Thyroid gland (tissue), 4 donors: ENCODE data around the gene GATA5. TPM values are rescaled to one million over a fixed set of nuclear protein-coding genes. Genes with fewer than 3 reads are reported as not detected.

ENCODE experiments used
- DNase-seq, 2 donors: peaks; one replicate each; pipeline ENCODE4 v3.0.0-alpha.2; 2019
- H3K27ac ChIP-seq, 3 donors: fragments of 200-600 bp; sonication (generic); 1 replicate in 2 of 3; 2 replicates in 1 of 3; pipeline ENCODE4 v1.5.1; 2016 to 2019; ENCODE audit warnings: mild to moderate bottlenecking in 1 of 3, moderate library complexity in 1 of 3
- H3K27me3 ChIP-seq: fragments of 200-600 bp; sonication (generic); one replicate; pipeline ENCODE4 v1.5.1; 2019
- H3K36me3 ChIP-seq, 2 donors: fragments of 200-600 bp; sonication (generic); one replicate each; pipeline ENCODE4 v1.5.1; 2016 to 2019
- H3K4me1 ChIP-seq, 2 donors: fragments of 200-600 bp; sonication (generic); one replicate each; pipeline ENCODE4 v1.5.1; 2017 to 2019
- H3K4me3 ChIP-seq, 3 donors: fragments of 200-600 bp; sonication (generic); replicated peaks in 1 of 3; 1 replicate in 2 of 3; 2 replicates in 1 of 3; pipeline ENCODE4 v1.5.1; 2016; ENCODE audit warnings: mild to moderate bottlenecking in 1 of 3
- H3K9me3 ChIP-seq: fragments of 200-600 bp; sonication (generic); one replicate; pipeline ENCODE4 v1.5.1; 2017
- POLR2A ChIP-seq, 2 donors: fragments of 450-650 bp; IDR thresholded peaks; one replicate each; pipeline ENCODE4 v1.6.1; 2017; ENCODE audit warnings: antibody characterized with exemption in 2 of 2, mild to moderate bottlenecking in 2 of 2, moderate library complexity in 1 of 2
- WGBS, 2 donors: methylation state at CpG; one replicate each; pipeline ENCODE4 v1.1.5; 2017; 5-methylcytosine and 5-hydroxymethylcytosine counted together
- intact Hi-C: fragments of 100-400 bp; cut with DNase I; formaldehyde crosslinking; loops from one replicate; pipeline ENCODE4 v1.15.1; 2023
- total RNA-seq, 4 donors: library from RNA; depleted of rRNA; stranded (reverse); fragments of >200 nt; gene quantifications; one replicate each; pipeline ENCODE4 v1.2.3, GENCODE V29; 2016
- TF ChIP-seq, protein P1 (sequence below), 6 experiments: fragments of 200-600 bp in 3 of 6; fragments of 450-650 bp in 3 of 6; sonication (generic) in 3 of 6; IDR thresholded peaks; one replicate each; pipeline ENCODE4 v1.5.1; 2016 to 2019; ENCODE audit warnings: antibody characterized with exemption in 6 of 6, mild to moderate bottlenecking in 2 of 6, inconsistent platforms in 1 of 6, moderate library complexity in 1 of 6

GATA5 gene
- total RNA-seq, 4 donors from 2014 or later = 0.33 to 0.67 (median 0.54) TPM; not detected in 1

DNA sequence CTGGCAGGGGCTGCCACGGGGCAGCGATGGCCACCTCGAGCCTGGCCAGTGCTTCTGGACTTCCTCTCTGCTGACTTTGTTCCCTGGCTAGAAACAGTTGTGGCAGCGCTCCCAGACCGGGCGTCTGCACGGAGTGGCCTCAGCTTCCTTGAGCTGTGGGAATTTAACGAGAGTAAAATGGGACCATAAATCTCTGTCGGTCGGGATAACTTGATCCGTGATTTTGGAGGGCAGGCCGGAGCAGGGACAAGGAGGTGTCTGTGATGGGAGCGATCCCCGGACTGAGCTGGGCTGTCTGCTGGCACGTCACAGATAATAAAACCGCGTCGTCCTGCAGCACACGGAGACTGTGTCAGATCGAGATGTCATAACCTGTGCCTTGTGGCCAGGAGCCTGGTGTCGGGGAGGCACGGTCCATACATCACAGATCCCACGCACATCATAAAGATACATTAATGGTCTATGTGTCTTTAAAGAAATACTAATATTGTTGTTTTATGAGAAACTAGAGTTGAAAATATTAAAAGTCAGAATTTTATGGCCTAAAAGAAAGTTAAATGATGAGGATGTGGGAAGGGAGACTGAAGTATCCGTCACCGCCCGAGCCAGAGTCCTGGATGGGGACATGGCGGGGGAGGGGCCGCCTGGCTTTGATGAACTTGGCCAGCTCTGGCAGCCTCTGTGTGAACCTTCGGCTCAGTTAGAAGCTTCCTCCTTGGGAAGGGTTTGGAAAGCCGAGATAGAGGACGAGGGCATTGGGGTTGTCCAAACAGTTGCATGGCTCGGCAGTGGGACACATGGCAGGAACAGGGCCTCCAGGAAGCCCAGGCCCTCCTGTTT lies 41.9 kb downstream of the GATA5 start:
- no peak overlapping the region for H3K4me3 ChIP-seq
- no peak overlapping the region for H3K27ac ChIP-seq
- H3K4me1 ChIP-seq = peaks cover 14 to 41% of the 10 kb centered on the region in 2 donors
- no peak for DNase-seq
- TF ChIP-seq POLR2A (IDR thresholded peaks at IDR 0.05) = no peak
- TF ChIP-seq, protein P1, sequence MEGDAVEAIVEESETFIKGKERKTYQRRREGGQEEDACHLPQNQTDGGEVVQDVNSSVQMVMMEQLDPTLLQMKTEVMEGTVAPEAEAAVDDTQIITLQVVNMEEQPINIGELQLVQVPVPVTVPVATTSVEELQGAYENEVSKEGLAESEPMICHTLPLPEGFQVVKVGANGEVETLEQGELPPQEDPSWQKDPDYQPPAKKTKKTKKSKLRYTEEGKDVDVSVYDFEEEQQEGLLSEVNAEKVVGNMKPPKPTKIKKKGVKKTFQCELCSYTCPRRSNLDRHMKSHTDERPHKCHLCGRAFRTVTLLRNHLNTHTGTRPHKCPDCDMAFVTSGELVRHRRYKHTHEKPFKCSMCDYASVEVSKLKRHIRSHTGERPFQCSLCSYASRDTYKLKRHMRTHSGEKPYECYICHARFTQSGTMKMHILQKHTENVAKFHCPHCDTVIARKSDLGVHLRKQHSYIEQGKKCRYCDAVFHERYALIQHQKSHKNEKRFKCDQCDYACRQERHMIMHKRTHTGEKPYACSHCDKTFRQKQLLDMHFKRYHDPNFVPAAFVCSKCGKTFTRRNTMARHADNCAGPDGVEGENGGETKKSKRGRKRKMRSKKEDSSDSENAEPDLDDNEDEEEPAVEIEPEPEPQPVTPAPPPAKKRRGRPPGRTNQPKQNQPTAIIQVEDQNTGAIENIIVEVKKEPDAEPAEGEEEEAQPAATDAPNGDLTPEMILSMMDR (IDR thresholded peaks at IDR 0.05) = no peak
- H3K9me3 ChIP-seq = no peaks in the 10 kb centered on the region
- WGBS, 2 donors = 64 to 74% methylated on average over 29 to 32 of the region's 32 CpGs
- no peaks in the 10 kb centered on the region for H3K36me3 ChIP-seq
- intact Hi-C loops = no loop called here
- no peaks in the 10 kb centered on the region for H3K27me3 ChIP-seq

DNA sequence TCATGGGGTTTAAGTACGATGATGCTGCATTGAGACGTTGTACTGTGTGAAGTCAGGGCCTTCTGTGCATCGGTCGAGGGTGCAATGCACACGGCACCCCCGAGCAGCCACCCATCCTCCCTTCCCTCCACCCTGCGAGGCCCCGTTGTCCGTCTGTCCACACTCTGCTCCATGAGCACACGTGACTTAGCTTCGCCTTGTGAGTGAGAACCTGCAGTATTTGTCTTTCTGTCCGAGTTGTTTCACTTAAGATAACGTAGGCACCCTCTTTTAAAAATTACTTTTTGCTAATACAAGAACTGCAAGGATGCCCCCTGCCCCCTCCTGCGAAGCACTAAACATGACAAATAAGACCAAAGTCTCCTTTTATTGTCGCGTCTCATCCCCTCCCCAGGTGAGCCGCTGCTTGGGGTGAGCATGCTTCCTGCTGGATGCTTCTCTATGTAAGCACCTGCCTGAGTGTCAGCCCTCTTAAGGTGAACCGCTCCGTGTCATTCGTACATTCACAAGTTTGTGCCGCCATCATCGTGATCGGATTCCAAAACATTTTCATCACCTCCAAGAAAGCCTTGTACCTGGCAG lies 44.8 kb downstream of the GATA5 start:
- Histone ChIP-seq H3K36me3 (no peaks in the 10 kb centered on the region), H3K27ac (no peak overlapping the region), H3K9me3 (no peaks in the 10 kb centered on the region), H3K27me3 (no peaks in the 10 kb centered on the region), H3K4me3 (no peak overlapping the region), H3K4me1 (peaks cover 22 to 42% of the 10 kb centered on the region in 2 donors)
- no peak for TF ChIP-seq POLR2A (IDR thresholded peaks at IDR 0.05)
- TF ChIP-seq, protein P1 (IDR thresholded peaks at IDR 0.05) = no peak
- WGBS, 2 donors = 67 to 79% methylated on average over 23 of the region's 23 CpGs
- no peak for DNase-seq
- intact Hi-C loops = no loop called here

DNA sequence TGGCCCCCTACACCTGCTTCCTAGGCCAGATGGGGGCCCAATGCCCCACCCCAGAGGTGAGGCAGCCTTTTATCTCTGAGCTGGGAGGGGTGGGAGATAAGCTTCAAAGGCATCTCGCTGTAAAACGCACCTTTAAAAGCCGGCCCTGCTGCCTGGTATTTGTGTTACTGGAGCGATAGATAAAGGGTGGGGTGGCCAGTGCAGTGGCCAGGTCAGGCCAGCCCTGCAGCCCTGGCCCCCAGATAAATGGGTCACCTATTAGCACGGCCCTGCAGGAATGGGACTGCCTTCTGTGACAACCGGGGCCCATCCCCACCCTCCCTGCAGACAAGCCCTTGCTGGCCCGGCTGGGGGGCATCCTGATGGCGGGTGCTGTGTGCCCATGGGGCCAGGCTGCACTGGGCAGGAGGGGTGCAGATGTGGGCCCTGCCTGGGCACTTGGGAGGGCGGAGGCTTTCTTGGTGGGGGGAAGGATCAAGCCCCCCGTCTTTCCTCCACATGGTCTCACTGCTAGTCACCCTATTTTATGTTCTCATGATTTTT lies 45.4 kb downstream of the GATA5 start:
- H3K9me3 ChIP-seq = no peaks in the 10 kb centered on the region
- no peak overlapping the region for H3K4me3 ChIP-seq
- H3K36me3 ChIP-seq = no peaks in the 10 kb centered on the region
- 85 to 95% methylated on average over 5 to 7 of the region's 10 CpGs for WGBS, 2 donors
- intact Hi-C loops = no loop called here
- no peaks in the 10 kb centered on the region for H3K27me3 ChIP-seq
- peaks cover 25 to 43% of the 10 kb centered on the region in 2 donors for H3K4me1 ChIP-seq
- H3K27ac ChIP-seq = no peak overlapping the region
- DNase-seq = no peak
- TF ChIP-seq, protein P1 (IDR thresholded peaks at IDR 0.05) = no peak
- no peak for TF ChIP-seq POLR2A (IDR thresholded peaks at IDR 0.05)

DNA sequence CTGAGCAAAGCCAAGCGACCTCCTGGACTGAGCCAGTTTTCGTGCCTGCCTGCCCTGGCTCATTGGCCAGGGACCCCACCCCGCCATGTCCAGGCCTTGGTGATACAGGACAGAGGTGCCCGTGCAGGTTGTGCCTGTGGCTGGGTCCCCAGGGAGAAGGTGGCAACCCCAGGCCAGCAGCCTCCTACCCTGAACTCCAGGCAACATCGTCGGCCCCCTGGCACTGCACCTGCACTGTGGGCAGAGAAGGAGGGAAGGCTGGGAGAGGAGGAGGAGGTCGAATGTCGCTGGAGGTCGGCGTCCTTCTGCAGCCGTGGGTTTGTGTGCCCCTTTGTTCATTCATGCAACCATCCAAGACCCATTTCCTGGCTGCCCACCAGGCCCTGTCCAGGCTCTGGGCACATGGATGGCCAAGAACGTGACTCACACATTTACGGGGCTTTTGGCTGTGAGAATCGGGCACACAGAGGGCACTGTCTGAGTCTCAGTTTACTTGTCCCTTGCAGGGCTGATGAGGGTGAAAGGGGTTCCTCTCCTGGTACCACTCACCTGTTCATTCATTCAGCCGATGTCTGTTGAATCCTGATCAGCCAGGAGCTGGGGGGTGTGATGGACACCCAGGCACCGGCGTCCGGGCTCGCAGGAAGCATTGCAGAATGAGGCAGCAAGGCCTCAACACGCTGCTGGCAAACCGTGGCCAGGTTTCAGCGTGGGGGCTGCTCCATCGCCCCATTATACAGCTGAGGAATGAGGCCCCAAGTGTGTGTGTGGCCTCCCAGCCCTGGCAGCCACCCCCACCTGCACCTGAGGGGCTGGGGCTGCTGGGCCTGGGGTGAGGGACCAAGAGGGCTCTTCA lies 46.1 kb downstream of the GATA5 start:
- no peaks in the 10 kb centered on the region for H3K36me3 ChIP-seq
- H3K9me3 ChIP-seq = no peaks in the 10 kb centered on the region
- WGBS, 2 donors = 80 to 93% methylated on average over 12 to 23 of the region's 23 CpGs
- H3K27ac ChIP-seq = no peak overlapping the region
- H3K4me1 ChIP-seq = peaks cover 32 to 45% of the 10 kb centered on the region in 2 donors
- DNase-seq = no peak
- H3K4me3 ChIP-seq = no peak overlapping the region
- intact Hi-C loops = no loop called here
- TF ChIP-seq POLR2A (IDR thresholded peaks at IDR 0.05) = no peak
- TF ChIP-seq, protein P1 (IDR thresholded peaks at IDR 0.05) = no peak
- H3K27me3 ChIP-seq = no peaks in the 10 kb centered on the region
